HG02884 (cell line): Measurements from ENCODE around the gene ZSWIM9.

Experiments
- ATAC-seq: cut with Tn5 transposase; IDR thresholded peaks from one replicate; pipeline ENCODE4 v1.9.1; 2021; ENCODE audit warnings: mild to moderate bottlenecking, moderate library complexity; ENCODE audit not compliant: unreplicated experiment

The ZSWIM9 gene

DNA sequence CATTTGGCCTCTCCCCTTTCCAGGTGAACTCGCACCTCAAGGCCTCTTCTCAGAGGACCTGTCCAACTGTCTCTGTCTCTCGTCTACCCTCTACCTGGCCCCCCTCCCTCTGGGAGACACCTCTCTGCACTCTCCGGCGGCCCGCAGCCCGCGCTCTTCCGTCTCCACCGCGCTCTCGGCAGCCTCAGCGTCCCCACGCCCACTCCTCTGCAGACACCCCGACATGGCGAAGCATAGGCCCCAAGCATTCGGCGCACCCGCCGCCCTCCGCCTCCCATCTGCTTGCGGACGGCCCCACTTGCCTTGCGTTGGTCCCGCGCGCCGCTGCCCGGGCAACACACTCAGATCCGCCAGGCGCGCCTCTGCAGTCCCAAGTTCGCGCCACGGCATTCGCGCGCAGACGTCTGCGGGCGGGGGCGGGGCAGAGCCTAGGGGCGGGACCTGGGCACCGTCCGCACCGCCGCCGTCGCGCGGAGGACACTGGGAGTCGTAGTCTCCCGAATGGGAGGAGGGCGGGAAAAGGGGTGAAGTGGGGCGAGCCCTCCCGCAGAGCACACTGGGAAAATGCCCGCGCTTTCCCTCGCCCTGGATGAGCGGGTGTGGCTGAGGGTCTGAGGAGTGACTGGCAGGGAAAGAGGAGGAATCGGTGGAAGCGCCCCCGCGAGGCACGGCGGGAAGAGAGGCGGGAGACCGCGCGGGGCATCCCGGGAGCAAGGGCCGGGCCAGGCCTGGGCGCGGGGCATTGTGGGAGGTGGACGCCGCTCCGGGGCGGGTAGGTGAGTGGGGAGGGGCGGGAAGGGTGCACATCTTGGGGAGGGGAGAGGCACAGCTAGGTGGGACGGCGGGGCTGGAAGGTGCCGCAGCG is at the start of gene ZSWIM9, which contains the start of gene LIG1:
TSS of gene ZSWIM9 (plus strand) at position 742 of the 865 bp plus-strand sequence. CDS start 1,123 bp downstream, outside the sequence.
TSS of gene LIG1 (minus strand) at position 406 of the 865 bp plus-strand sequence. CDS start 4,778 bp downstream, outside the sequence.
- peak; percentile 66 for ATAC-seq

DNA sequence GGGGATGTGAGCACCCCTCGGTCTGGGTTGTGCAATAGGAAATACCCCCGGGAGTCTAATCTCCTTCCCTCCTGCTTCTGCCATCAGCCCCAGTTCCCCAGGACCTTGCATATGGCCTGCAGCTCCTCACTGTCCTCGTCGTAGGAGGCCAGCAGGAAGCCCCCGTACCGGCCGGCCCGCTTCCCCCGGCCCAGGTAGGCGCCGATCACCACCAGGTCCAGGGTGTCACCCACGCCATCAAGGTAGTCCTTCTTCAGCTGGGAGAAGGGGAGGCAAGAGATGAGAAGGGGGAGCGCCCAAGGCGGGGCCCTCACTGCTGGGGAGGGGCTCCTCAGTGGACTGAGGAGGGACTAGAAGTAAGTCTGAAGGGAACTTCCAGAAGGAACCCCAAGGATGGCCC is 49.4 kb upstream of the ZSWIM9 start:
- ATAC-seq: no peak

DNA sequence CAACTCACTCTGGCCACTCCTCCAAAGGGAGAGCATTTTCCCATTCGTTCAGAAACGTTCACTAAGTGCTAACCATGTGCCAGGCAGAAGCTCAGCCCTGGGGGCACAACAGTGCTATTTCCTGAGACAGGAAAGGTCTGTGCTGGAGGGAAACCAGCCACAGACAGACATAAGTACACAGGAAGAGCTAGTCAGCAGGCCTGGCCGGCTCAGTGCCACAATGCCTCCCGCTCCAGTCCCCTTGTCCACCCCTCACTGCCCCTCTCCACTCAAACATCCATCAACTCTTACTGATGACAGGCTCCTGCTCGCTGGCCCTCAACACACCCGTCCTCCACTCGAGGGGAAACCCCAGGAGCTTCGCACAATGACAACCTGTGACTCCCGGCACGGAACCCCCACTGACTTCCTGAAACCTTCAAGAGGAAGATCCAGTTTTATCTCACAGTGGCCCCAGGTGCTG is 48.5 kb upstream of the ZSWIM9 start:
- ATAC-seq: no peak

DNA sequence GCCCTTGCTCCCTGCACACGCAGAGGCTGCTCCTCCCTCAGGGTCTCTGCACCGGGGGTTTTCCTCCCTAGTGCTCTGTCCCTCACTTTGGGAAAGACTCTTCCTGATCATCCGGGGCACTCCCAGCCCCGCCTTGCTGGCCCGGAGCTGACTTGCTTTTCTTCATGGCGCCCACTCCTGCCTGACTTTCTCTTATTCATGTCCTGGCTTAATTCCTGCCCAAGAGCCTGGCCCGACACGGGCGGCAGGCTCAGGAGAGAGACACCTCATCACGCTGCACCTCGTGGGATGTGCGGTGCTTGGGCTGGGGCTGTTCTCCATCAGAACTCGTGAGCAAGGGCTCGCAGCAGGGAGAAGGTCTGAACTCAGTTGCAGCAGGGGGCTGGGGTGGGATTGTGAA is 48.1 kb upstream of the ZSWIM9 start:
- no peak for ATAC-seq

- no peak for ATAC-seq
Observed at GRCh38 chr19:48123907-48124651, 46.4 kb upstream of the ZSWIM9 start.

- ATAC-seq: no peak
Observed at GRCh38 chr19:48127561-48127960, 42.9 kb upstream of the ZSWIM9 start.

GRCh38 chr19:48133094-48133493 is 37.4 kb upstream of the ZSWIM9 start:
- ATAC-seq: no peak

- no peak for ATAC-seq
Observed at GRCh38 chr19:48135411-48135810, 35.1 kb upstream of the ZSWIM9 start.

DNA sequence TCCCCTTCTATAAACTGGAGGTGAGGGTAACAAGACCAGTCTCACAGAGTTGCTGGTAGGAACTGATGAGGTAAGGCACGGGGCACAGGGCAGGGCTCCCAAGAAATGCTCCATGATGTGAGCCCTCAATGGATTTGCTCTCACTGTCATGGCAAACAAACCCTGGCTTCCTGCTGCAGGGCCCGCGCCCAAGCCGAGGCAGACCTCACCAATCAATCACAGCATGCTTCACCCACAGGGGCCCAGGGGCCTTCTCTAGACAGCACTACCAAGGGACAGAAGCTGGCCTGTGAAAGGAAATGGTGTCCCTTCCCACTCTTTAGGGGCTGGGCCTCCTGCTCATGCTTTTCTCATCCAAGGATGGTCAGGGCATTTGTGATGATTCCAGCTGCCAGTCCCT is 33.9 kb upstream of the ZSWIM9 start:
- no peak for ATAC-seq

- ATAC-seq: no peak
Observed at GRCh38 chr19:48137411-48137810, 33.1 kb upstream of the ZSWIM9 start.

- ATAC-seq: no peak
Observed at GRCh38 chr19:48139053-48139452, 31.4 kb upstream of the ZSWIM9 start.

DNA sequence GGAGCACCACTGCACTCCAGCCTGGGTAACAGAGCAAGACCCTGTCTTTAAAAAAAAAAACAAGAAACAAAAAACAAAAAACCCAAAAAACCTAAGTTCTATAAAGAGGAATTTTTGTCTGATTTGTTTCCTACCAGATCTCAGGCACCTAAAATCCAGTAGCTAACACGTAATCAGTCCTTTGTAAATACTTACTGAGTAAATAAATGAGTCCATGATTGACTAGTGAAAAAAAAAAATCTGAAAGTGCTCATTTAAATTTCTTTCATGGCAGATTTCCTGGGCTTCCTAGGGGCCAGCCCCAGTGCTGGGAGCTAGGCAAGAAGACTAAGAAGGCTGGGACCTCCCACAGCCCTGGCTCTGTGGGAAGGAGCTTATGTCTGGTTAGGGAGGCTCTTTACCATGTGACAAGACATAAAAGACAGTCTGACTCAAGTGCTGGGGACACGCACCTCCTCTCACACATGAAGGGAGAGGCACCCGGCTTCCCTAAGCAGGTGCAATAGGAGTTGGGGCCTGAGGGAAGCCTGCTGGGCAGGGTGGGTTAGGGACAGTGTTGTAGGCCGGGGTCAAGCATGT is 22.8 kb upstream of the ZSWIM9 start:
- ATAC-seq: no peak

GRCh38 chr19:48148576-48148975 is 21.9 kb upstream of the ZSWIM9 start:
- no peak for ATAC-seq

- no peak for ATAC-seq
Observed at GRCh38 chr19:48149430-48149829, 21.1 kb upstream of the ZSWIM9 start.

GRCh38 chr19:48152551-48152950 is 17.9 kb upstream of the ZSWIM9 start:
- ATAC-seq: no peak

GRCh38 chr19:48154003-48154402 is 16.5 kb upstream of the ZSWIM9 start:
- no peak for ATAC-seq

- no peak for ATAC-seq
Observed at GRCh38 chr19:48158210-48158790, 12.2 kb upstream of the ZSWIM9 start.

GRCh38 chr19:48168689-48169088 is 1.8 kb upstream of the ZSWIM9 start:
- ATAC-seq: no peak

- peak; percentile 5 for ATAC-seq
Observed at GRCh38 chr19:48169578-48169938, 922 bp upstream of the ZSWIM9 start.

- ATAC-seq: no peak
Observed at GRCh38 chr19:48170817-48171347, 402 bp downstream of the ZSWIM9 start.

DNA sequence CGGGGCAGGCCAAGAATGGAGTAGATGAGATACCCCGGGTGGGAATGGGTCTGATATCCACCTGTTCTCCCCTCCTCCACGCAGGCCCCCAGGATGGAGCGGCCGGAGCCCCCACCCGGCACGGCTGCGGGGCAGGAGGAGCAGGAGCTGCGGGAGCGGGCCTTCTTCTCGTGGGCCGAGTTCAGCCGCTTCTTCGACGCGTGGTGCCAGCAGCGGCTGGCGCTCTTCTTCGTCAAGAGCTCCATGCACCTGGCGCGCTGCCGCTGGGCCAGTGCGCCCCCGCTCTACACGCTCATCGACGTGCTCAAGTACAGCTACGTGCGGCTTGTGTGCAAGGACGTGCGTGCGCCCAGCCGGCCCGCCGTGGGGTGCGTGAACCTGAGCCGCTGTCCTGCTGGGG is 1.2 kb downstream of the ZSWIM9 start:
- ATAC-seq: no peak
